Measurements from ENCODE around the gene POLR2L. TPM values are rescaled to one million over a fixed set of nuclear protein-coding genes. Genes with fewer than 3 reads are reported as not detected.
A peak's percentile ranks its signal among the peaks of the same experiment; 100 is the strongest.

The POLR2L gene
- total and polyA plus RNA-seq, 7 donors: 34.9 to 198 (median 75.3) TPM

DNA sequence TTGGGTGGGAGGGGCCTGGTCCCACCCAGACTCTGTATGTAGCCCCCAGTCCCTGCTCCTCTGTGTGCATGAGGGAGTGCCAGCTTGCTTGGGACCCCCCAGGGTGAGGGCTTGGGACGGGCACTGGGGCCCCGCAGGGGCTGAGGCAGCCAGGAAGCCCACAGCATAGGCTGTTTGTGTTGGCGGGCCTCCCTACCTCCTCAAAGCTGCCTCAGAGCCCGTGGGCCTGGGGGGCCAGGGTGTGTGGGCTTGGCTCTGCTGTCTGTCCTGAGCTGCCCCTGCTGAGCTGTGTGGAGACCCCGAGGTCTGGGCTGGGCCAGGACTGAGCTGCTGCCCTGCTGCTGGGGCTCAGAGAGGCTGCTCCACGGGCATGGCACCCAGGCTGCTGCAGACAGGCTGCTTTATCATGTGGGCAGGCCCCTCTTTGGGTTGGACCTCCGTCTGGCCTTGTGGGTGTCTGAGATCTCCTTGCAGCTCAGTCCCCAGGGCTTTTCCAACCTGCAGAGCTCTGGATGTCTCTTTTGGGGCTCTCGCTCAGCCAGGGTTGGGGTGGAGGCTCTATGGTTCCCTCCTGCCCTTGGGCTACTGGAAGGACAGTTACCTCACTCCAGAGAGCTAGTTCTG, 3.7 kb upstream of the POLR2L start:
- H3K27me3 ChIP-seq: peaks cover 0 to 23% (median 9%) of the 10 kb centered on the region in 3 donors
- TF ChIP-seq POLR2AphosphoS5 (IDR thresholded peaks at IDR 0.05): no peak
- TF ChIP-seq, protein P1, sequence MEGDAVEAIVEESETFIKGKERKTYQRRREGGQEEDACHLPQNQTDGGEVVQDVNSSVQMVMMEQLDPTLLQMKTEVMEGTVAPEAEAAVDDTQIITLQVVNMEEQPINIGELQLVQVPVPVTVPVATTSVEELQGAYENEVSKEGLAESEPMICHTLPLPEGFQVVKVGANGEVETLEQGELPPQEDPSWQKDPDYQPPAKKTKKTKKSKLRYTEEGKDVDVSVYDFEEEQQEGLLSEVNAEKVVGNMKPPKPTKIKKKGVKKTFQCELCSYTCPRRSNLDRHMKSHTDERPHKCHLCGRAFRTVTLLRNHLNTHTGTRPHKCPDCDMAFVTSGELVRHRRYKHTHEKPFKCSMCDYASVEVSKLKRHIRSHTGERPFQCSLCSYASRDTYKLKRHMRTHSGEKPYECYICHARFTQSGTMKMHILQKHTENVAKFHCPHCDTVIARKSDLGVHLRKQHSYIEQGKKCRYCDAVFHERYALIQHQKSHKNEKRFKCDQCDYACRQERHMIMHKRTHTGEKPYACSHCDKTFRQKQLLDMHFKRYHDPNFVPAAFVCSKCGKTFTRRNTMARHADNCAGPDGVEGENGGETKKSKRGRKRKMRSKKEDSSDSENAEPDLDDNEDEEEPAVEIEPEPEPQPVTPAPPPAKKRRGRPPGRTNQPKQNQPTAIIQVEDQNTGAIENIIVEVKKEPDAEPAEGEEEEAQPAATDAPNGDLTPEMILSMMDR (IDR thresholded peaks at IDR 0.05): no peak
- TF ChIP-seq POLR2A (IDR thresholded peaks at IDR 0.05): no peak
- no peak for TF ChIP-seq EP300 (IDR thresholded peaks at IDR 0.05)
- WGBS, 2 donors: 55 to 68% methylated on average over 8 of the region's 8 CpGs
- H3K4me3 ChIP-seq: no peak overlapping the region
- no peaks in the 10 kb centered on the region for H3K36me3 ChIP-seq
- H3K27ac ChIP-seq: peak overlapping the region; percentile 90 to 96 (median 93)
- H3K4me1 ChIP-seq: peaks cover 0 to 81% (median 69%) of the 10 kb centered on the region in 4 donors
- no peaks in the 10 kb centered on the region for H3K9me3 ChIP-seq
- DNase-seq: no peak
- intact Hi-C loops (cut with DNase I): loop anchor here (5.0 kb wide), 2 partner anchors 66 to 81 kb away; partner anchors contain the start of genes AP2A2 and CHID1

DNA sequence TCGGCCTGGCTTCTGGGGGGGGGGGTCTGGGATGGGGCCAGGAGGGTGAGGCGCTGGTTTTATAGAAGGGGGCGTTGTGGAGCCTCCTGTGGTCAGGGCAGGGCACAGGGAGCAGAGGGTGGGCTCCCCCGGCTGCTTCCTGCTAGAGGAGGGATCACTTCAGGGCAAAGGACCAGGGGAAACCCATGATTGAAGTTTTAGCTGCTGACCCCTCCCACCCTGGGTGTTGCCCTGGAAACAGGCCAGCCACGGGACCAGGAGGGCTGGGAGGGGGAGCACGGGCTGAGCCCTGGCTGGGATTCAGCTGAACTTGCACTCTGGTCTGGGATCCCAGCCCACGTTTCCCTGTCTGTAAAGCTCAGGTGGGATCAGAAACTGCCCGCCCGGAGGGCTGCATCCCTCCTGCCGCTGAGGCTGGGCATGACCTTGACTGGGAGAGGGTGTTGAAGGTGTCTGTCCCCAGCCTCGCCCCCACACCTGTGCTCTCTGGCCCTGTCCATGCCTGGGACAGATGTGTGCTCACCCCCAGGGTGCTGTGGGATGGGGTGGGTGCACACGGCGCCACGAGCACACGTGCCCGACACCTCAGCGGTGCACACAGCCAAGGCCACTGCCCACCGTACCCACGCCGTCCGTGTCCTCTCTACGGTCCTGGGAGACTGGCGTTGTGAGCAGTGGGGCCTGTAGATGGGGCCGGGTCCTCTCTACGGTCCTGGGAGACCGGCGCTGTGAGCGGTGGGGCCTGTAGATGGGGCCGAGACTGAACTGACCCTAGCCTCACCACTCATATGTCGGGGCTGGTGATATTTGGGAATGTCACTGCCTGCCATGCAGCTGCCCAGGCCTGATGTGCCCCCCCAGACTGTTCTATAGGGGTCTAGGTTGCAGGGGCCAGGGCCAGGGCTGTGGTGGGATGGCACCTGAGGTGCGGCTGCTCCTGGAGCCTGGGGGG, 2.6 kb upstream of the POLR2L start:
- WGBS, 2 donors: 30 to 44% methylated on average over 31 of the region's 31 CpGs
- peak overlapping the region; percentile 80 to 100 (median 86) for H3K4me3 ChIP-seq
- H3K4me1 ChIP-seq: peaks cover 0 to 81% (median 69%) of the 10 kb centered on the region in 4 donors
- DNase-seq: peak; percentile 99
- peaks cover 0 to 20% (median 9%) of the 10 kb centered on the region in 3 donors for H3K27me3 ChIP-seq
- peaks cover 0 to 10% (median 2%) of the 10 kb centered on the region in 4 donors for H3K36me3 ChIP-seq
- intact Hi-C loops (cut with DNase I): loop anchor here (5.0 kb wide), 2 partner anchors 67 to 82 kb away; partner anchors contain the start of genes AP2A2 and CHID1
- no peaks in the 10 kb centered on the region for H3K9me3 ChIP-seq
- TF ChIP-seq, protein P1 (IDR thresholded peaks at IDR 0.05): no peak
- TF ChIP-seq EP300 (IDR thresholded peaks at IDR 0.05) (peak in 2 of 4 donors; percentile 48 to 59), POLR2AphosphoS5 (IDR thresholded peaks at IDR 0.05) (peak; percentile 56 to 86 (median 75))
- H3K27ac ChIP-seq: peak overlapping the region; percentile 90 to 96 (median 93)

DNA sequence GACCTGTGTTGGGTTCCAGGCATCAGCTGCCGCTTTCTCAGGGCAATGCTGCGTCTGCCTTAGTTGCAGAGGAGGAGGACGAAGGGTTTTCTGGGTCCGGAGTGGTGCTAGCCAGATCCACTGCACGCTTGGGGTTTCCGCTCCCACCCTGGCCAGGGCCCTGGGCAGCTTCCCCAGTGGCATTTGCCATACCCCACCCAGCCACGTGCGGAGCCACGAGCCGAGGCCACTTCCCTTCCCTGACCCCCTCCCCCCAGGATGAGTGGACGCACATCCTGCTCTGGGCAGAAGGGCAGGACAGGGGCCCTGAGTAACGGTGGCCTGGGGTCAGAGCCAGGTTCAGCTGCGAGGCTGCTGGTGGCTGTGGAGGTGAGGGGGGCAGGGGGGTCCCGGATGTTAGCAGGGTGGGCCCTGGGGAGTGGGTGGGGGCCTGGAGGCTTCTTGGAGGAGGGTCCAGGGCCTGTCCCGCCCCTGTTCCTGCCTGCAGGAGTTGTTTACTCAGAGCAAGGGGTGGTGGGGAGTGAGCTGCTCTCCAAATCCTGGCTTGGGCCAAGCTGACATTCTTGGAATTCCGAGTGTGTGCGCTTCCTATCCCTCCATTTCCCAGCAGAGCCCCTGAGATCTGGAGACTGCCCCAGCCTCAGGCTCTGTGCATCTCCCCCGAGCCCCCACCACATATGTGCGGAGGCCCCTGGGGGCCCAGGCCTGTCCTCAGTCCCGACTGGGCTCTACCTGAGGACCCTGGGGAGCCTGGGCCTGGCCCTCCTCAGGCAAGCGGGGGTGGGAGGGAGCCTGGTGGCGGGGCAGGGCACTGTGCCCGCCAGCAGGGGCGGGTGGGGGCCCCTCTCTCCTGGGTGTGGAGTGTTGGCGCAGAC, 1.7 kb upstream of the POLR2L start:
- Histone ChIP-seq H3K27me3 (peaks cover 0 to 15% (median 6%) of the 10 kb centered on the region in 3 donors), H3K9me3 (no peaks in the 10 kb centered on the region), H3K4me1 (peaks cover 0 to 77% (median 63%) of the 10 kb centered on the region in 4 donors), H3K36me3 (peaks cover 8 to 19% (median 12%) of the 10 kb centered on the region in 4 donors), H3K27ac (peak overlapping the region; percentile 90 to 96 (median 93)), H3K4me3 (peak overlapping the region; percentile 80 to 100 (median 86))
- peak; percentile 97 for DNase-seq
- WGBS, 2 donors: 5 to 11% methylated on average over 25 of the region's 25 CpGs
- peak in 2 of 4 donors; percentile 46 to 75 for TF ChIP-seq EP300 (IDR thresholded peaks at IDR 0.05)
- TF ChIP-seq, protein P1 (IDR thresholded peaks at IDR 0.05): no peak
- TF ChIP-seq POLR2AphosphoS5 (IDR thresholded peaks at IDR 0.05): peak; percentile 75 to 95 (median 83)
- TF ChIP-seq POLR2A (IDR thresholded peaks at IDR 0.05): peak in 1 of 2 donors; percentile 47
- intact Hi-C loops (cut with DNase I): loop anchor here (2.0 kb wide), 1 partner anchor 47 kb away; no protein-coding TSS in a partner anchor
